ENCODE measurements around the gene OGDHL. TPM values are rescaled to one million over a fixed set of nuclear protein-coding genes. Genes with fewer than 3 reads are reported as not detected.

Gene OGDHL
- total RNA-seq (2022; extraction: Qiagen RNA extraction), result 0.41 to 0.60 TPM (median 0.50 TPM) in 5 replicates

GRCh38 chr10:49761789-49762565 is at the start of gene OGDHL:
OGDHL (minus strand) TSS chr10:49762323; CDS start chr10:49758592, 3,731 bp downstream.

Other genes with a start within 250 kb of the OGDHL start
- 5.2 to 7.1 TPM (median 6.1 TPM) in 5 replicates for gene ERCC6, start 223.2 kb downstream of the OGDHL start, total RNA-seq (2022; extraction: Qiagen RNA extraction)
- 0.04 to 0.06 TPM in 2 of 5 replicates, not detected in the others for gene SLC18A3, start 152.0 kb downstream of the OGDHL start, total RNA-seq (2022; extraction: Qiagen RNA extraction)
- gene CHAT, start 148.3 kb downstream of the OGDHL start, total RNA-seq (2022; extraction: Qiagen RNA extraction), result not detected in 5 replicates
- gene C10orf53, start 82.7 kb downstream of the OGDHL start, total RNA-seq (2022; extraction: Qiagen RNA extraction), result not detected in 5 replicates
- 16.7 to 22.5 TPM (median 20.0 TPM) in 5 replicates for gene PARG, start 179.7 kb upstream of the OGDHL start, total RNA-seq (2022; extraction: Qiagen RNA extraction)
- gene TIMM23B, start 179.7 kb upstream of the OGDHL start, total RNA-seq (2022; extraction: Qiagen RNA extraction), result 16.1 to 21.5 TPM (median 18.6 TPM) in 5 replicates
- gene AGAP6, start 226.1 kb upstream of the OGDHL start, total RNA-seq (2022; extraction: Qiagen RNA extraction), result 5.7 to 9.2 TPM (median 8.6 TPM) in 5 replicates

All from A549 treated with dexamethasone at 1 μM for 4 hours (cell line).